HG03045 (cell line): ENCODE data around the gene ZNF280B.
A peak's percentile ranks its signal among the peaks of the same experiment; 100 is the strongest.

Experiments
- ATAC-seq: cut with Tn5 transposase; IDR thresholded peaks from one replicate; pipeline ENCODE4 v1.9.1; 2021; ENCODE audit warnings: mild to moderate bottlenecking, moderate library complexity; ENCODE audit not compliant: unreplicated experiment

ZNF280B gene, protein sequence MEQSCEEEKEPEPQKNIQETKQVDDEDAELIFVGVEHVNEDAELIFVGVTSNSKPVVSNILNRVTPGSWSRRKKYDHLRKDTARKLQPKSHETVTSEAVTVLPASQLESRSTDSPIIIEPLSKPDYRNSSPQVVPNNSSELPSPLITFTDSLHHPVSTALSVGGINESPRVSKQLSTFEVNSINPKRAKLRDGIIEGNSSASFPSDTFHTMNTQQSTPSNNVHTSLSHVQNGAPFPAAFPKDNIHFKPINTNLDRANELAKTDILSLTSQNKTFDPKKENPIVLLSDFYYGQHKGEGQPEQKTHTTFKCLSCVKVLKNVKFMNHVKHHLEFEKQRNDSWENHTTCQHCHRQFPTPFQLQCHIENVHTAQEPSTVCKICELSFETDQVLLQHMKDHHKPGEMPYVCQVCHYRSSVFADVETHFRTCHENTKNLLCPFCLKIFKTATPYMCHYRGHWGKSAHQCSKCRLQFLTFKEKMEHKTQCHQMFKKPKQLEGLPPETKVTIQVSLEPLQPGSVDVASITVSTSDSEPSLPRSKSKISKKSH

DNA sequence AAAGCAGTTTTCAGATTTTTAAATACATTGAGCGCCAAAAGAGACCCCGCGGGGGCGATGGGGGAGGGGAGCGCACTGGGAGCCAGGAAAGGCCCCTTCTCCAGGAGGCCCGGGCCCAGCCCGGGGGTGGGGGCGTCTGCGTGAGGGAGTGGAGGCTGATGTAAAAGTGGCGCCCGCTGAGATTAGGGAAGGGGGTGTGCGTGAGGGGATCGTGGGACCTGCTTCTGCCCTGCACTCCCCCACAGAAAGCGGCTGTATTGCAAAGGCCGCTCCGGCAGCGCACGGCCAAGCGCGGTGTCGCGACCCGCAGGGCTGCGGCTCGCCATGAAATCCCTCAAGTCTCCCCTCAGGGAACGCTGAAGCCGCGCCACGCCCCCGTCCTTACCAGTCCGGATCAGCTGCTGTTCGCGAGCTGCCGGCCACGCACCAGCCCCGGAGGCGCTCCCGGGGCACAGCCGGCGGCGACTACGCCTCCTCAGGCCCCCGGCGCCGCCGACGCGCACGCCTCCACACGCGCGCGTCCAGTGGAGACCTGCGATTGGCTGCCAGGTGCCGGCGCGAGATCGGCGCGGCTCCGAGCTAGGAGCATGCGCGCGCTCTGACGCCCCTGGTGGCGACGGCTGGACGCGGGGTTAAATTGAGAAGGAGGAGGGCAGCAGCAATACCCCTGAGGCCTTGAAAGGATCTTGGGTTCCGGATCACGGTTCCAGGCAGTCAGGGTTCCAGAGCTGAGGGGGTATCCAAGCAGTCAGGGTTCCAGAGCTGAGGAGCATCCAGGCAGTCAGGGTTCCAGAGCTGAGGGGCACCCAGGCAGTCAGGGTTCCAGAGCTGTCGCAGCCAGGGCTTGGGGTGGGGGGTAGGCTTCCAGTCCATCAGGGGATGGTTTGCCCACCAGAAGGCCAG lies at the start of gene ZNF280B:
TSS of gene ZNF280B (minus strand) at position 469 of the 903 bp plus-strand sequence. CDS start 19,344 bp downstream, outside the sequence.
- ATAC-seq, result peak; percentile 84

DNA sequence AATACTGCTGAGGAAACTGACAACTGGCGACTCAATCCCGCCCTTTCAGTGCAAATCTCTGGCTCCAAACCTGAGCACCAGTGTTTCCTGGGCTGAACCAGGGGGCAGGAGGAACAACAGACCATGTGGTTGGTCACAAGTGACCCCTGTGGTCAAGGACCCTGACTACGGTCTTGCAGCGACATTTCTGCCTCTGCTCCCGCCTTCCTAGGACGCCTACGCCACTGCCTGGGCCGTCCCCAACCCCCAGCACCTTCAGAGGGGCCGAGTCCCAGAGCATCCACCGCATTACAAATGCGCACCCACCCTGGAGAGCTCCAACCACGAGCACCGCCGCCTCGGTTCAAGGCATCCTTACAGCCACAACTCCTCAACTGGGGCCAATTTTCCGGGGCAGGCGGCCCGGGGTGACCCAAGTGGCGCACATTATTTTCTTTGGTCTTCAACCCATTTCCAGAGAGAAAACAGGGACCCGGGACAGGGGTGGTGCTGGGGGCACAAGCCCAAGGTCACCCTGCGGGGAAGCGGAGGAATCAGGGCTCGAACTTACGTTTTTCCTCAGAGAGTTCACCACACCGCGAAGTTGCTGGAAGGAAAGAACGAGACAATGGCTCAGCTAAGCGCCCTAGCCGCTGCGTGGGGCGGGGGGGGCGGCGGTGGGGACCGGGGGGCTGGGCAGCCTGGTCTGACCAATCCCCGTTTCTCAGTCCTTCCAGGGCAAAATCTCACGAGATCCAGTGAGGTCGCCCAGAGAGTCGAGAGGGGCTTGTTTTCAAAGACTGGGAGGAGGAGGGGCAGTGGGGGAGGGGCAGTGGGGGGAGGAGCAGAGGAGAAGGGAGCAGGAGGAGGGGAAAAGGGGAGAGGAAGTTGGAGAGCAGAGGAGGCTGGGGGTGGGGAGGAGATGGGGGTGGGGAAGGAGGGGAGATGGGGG lies 48.7 kb upstream of the ZNF280B start:
- no peak for ATAC-seq

- ATAC-seq, result no peak
Observed at GRCh38 chr22:22556578-22556977, 48.0 kb upstream of the ZNF280B start.

DNA sequence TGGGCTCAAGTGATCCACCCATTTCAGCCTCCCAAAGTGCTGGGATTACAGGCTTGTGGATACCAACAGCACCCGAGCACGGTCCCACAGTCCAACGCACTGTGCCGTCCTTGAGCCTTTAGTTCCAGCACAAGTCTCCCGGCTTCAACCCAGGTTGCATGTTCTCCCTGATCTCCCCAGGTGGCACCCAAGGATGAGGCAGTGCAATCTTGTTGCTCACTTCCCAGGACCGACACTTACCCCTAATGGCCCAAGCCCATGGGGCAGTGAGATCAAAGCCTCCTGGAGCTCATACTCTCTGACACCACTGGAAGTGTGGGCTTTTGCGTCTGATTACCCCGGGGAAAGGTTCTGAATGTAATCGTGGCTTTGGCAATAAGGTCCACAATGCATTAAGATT lies 47.1 kb upstream of the ZNF280B start:
- ATAC-seq, result no peak

GRCh38 chr22:22554587-22555284 lies 46.2 kb upstream of the ZNF280B start:
- no peak for ATAC-seq

DNA sequence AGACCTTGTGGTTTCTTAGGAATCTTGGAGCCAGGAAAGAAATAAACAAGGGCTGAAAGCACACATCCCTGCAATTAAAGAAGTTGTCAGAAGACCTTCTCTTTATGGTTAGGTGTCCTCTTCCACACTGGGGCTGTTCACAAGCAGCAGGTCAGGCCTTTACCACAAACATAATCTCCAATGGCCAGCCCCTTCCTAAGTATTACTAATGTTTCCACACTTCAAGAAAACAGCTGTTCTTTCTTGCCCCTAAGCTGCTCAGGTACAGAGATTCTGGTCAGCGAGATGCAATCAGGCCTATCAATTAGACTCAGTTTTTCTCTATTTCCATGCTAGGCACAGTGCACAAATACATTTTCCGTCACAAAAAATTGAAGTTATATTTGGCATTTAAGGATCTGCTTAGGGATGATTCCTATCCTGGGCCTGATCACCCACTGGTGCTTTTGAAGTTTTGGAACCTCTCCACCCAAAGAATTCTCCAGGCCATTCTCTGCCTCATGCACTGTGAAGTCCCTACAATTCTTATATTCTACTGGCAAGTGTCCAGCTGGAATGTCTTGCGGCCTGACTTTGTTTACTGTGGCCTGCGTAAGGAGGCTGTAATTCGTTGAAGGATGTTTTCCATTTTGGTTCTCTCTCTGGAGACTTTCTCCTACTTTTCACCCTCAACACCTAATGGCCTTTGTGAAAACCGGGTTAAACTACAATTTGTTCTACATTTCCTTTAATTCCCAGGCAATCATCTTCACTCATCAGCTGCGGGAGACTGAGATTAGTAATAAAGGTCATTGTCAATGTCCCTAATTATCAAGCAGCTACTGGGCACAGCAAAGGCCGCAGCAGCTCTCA lies 45.4 kb upstream of the ZNF280B start:
- ATAC-seq, result no peak

- ATAC-seq, result no peak
Observed at GRCh38 chr22:22553141-22553540, 44.6 kb upstream of the ZNF280B start.

GRCh38 chr22:22552630-22553029 lies 44.1 kb upstream of the ZNF280B start:
- ATAC-seq, result no peak

- no peak for ATAC-seq
Observed at GRCh38 chr22:22550789-22551434, 42.4 kb upstream of the ZNF280B start.

GRCh38 chr22:22548910-22549309 lies 40.4 kb upstream of the ZNF280B start:
- no peak for ATAC-seq

- no peak for ATAC-seq
Observed at GRCh38 chr22:22548317-22548716, 39.8 kb upstream of the ZNF280B start.

GRCh38 chr22:22547692-22548300 lies 39.3 kb upstream of the ZNF280B start:
- ATAC-seq, result no peak

- no peak for ATAC-seq
Observed at GRCh38 chr22:22547226-22547625, 38.7 kb upstream of the ZNF280B start.

DNA sequence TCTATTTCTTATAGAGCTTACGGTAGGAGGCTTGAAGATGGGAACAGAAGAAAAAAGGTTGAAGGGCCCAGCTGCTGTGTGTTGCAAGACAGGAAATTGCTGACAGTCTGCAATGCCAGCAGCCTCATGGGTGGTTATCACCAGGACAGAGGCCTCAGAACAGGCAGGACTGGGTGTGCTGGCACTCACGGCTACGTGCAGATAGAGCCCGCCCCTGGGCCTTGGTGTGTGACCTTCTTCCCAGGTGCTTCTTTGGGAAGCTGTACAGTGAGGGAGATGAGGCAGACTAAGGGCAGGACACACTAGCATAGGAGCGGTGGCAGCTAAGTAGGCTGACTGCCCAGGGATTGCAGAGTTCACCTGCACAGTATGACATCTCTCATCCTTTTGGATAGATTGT lies 37.9 kb upstream of the ZNF280B start:
- ATAC-seq, result no peak

GRCh38 chr22:22545084-22545483 lies 36.5 kb upstream of the ZNF280B start:
- no peak for ATAC-seq

GRCh38 chr22:22538226-22538989 lies 29.9 kb upstream of the ZNF280B start:
- ATAC-seq, result no peak

GRCh38 chr22:22536916-22537315 lies 28.4 kb upstream of the ZNF280B start:
- no peak for ATAC-seq
